HepG2 (cell line): ENCODE results near the gene MRFAP1L1.

ENCODE experiments used
- BCL6 ChIP-seq: IDR thresholded peaks from 2 replicates; pipeline ENCODE4 v1.6.1; 2016; ENCODE audit warnings: missing genetic modification reagents, missing compliant biosample characterization
- CTCF ChIP-seq: sonication (generic); formaldehyde crosslinking; IDR thresholded peaks from 2 replicates; pipeline ENCODE4 v1.5.0; 2020; ENCODE audit warnings: mild to moderate bottlenecking, missing genetic modification reagents, moderate library complexity
- FOXO1 ChIP-seq: sonication (generic); formaldehyde crosslinking; IDR thresholded peaks from 2 replicates; pipeline ENCODE4 v1.4.0; 2020; ENCODE audit warnings: missing genetic modification reagents
- MAFK ChIP-seq, 2 experiments: IDR thresholded peaks in 1 of 2; conservative IDR thresholded peaks in 1 of 2; 2 replicates each; pipeline ENCODE4 v1.6.1; 2011; ENCODE audit warnings: improper control_type of control experiment in 2 of 2, low read length in 2 of 2
- MAZ ChIP-seq, 2 experiments: sonication (generic) in 1 of 2; formaldehyde crosslinking in 1 of 2; IDR thresholded peaks; 2 replicates each; pipeline versions ENCODE4 v1.5.0 to v1.6.1; 2012 to 2020; ENCODE audit warnings: low read depth in 2 of 2, mild to moderate bottlenecking in 2 of 2, borderline replicate concordance in 1 of 2, improper control_type of control experiment in 1 of 2, low read length in 1 of 2, missing genetic modification reagents in 1 of 2, moderate library complexity in 1 of 2
- SMAD1 ChIP-seq: sonication (generic); formaldehyde crosslinking; IDR thresholded peaks from 2 replicates; pipeline ENCODE4 v1.4.0; 2020; ENCODE audit warnings: missing genetic modification reagents, low read depth, mild to moderate bottlenecking, borderline replicate concordance
- ZNF512 ChIP-seq: sonication (generic); formaldehyde crosslinking; IDR thresholded peaks from 2 replicates; pipeline ENCODE4 v1.4.0; 2020; ENCODE audit warnings: mild to moderate bottlenecking, missing genetic modification reagents

GRCh38 chr4:6688879-6689505 is 20.7 kb downstream of the MRFAP1L1 start:
- peak; percentile 69; the same call in 1 of the 2 replicates for TF ChIP-seq BCL6 (CRISPR knock-in tag)
- no peak for TF ChIP-seq ZNF512 (CRISPR knock-in tag)
- TF ChIP-seq MAFK (conservative IDR thresholded peaks at IDR 0.05 in 1 of 2, IDR thresholded peaks at IDR 0.05 in 1 of 2; ENCODE audit: low read length in 2 of 2) = no peak
- no peak for TF ChIP-seq SMAD1 (CRISPR knock-in tag)
- TF ChIP-seq CTCF = peak; percentile 44
- TF ChIP-seq FOXO1 = no peak
- TF ChIP-seq MAZ (IDR thresholded peaks at IDR 0.05; ENCODE audit: borderline replicate concordance, low read depth, low read length) = no peak
- no peak; the same call in 1 of the 2 replicates for TF ChIP-seq MAZ (CRISPR knock-in tag; IDR thresholded peaks at IDR 0.05; ENCODE audit: low read depth)
